ENCODE measurements around the gene DACT1. TPM values are rescaled to one million over a fixed set of nuclear protein-coding genes. Genes with fewer than 3 reads are reported as not detected.

Gene DACT1
- total RNA-seq, 1 experiment from 2014 or later: 1.7 TPM

GRCh38 chr14:58641509-58641908 is 3.7 kb downstream of the DACT1 start:
- no peak for DNase-seq (ENCODE audit: low read depth in 1 of 2, low spot score in 2 of 2)
- Histone ChIP-seq H3K4me1 (replicated peaks) (peaks cover 28% of the 10 kb centered on the region), H3K27ac (no peak overlapping the region), H3K4me3 (no peak overlapping the region), H3K27me3 (replicated peaks) (no peaks in the 10 kb centered on the region), H3K36me3 (peaks cover 4% of the 10 kb centered on the region; the same call in 1 of the 2 replicates), H3K9me3 (replicated peaks) (no peaks in the 10 kb centered on the region)

DNA sequence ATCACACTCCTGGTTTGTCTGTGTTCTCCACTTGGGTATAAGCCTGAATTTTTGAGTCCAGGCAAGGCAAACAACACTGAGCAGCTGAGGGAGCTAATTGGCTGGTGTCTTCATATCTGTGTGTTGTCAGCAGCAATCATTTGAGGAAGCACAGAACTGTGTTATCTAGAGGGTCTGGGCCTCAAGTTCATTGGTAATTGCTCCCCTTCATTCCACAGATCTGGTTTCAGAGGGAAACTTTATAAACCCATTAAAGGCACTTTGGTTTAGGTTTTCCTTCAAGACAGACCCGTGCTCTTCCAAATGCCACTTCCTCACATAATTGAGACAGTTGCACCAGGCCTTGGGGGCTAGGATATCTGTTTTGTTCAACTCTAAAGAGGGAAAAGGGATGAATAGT is 5.6 kb downstream of the DACT1 start:
- H3K36me3 ChIP-seq: peaks cover 4% of the 10 kb centered on the region; the same call in 1 of the 2 replicates
- no peak overlapping the region for H3K4me3 ChIP-seq
- no peaks in the 10 kb centered on the region for H3K27me3 ChIP-seq (replicated peaks)
- H3K27ac ChIP-seq: no peak overlapping the region
- DNase-seq (ENCODE audit: low read depth in 1 of 2, low spot score in 2 of 2): no peak
- peaks cover 18% of the 10 kb centered on the region for H3K4me1 ChIP-seq (replicated peaks)
- no peaks in the 10 kb centered on the region for H3K9me3 ChIP-seq (replicated peaks)

DNA sequence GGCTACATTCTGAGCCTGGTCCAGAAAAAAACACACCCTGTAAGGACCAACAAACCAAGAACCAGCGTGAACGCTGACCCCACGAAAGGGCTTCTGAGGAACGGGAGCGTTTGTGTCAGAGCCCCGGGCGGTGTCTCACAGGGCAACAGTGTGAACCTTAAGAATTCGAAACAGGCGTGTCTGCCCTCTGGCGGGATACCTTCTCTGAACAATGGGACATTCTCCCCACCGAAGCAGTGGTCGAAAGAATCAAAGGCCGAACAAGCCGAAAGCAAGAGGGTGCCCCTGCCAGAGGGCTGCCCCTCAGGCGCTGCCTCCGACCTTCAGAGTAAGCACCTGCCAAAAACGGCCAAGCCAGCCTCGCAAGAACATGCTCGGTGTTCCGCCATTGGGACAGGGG is 7.9 kb downstream of the DACT1 start:
- Histone ChIP-seq H3K9me3 (replicated peaks) (no peaks in the 10 kb centered on the region), H3K27me3 (replicated peaks) (no peaks in the 10 kb centered on the region), H3K4me1 (replicated peaks) (no peaks in the 10 kb centered on the region), H3K4me3 (no peak overlapping the region), H3K27ac (no peak overlapping the region), H3K36me3 (peaks cover 4% of the 10 kb centered on the region; the same call in 1 of the 2 replicates)
- no peak for DNase-seq (ENCODE audit: low read depth in 1 of 2, low spot score in 2 of 2)

GRCh38 chr14:58646479-58646878 is 8.7 kb downstream of the DACT1 start:
- Histone ChIP-seq H3K36me3 (peaks cover 4% of the 10 kb centered on the region; the same call in 1 of the 2 replicates), H3K4me1 (replicated peaks) (no peaks in the 10 kb centered on the region), H3K4me3 (no peak overlapping the region), H3K27ac (no peak overlapping the region), H3K27me3 (replicated peaks) (no peaks in the 10 kb centered on the region), H3K9me3 (replicated peaks) (no peaks in the 10 kb centered on the region)
- no peak for DNase-seq (ENCODE audit: low read depth in 1 of 2, low spot score in 2 of 2)

DNA sequence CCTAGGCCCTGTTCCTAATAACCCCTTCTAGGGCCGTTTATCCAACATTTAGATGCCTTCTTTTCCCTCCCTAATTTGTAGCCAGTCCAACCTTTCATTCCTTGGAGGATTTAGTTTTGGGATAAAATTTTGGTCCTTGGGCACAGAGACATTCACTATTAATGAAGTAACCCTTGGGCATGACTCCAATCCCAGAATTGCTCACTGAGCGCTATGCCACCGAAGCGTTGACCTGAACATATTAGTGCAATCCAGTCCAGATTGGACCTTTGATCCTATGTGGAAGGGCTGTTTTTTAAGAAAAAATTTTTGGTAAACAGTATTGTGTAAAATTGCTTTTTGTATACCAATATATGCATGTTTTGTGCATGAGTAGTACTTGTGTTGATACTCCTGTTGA is 10.0 kb downstream of the DACT1 start:
- Histone ChIP-seq H3K27me3 (replicated peaks) (no peaks in the 10 kb centered on the region), H3K27ac (no peak overlapping the region), H3K9me3 (replicated peaks) (no peaks in the 10 kb centered on the region), H3K36me3 (no peaks in the 10 kb centered on the region; the same call in 1 of the 2 replicates), H3K4me3 (no peak overlapping the region), H3K4me1 (replicated peaks) (no peaks in the 10 kb centered on the region)
- no peak for DNase-seq (ENCODE audit: low read depth in 1 of 2, low spot score in 2 of 2)

- H3K27ac ChIP-seq: no peak overlapping the region
- no peaks in the 10 kb centered on the region for H3K36me3 ChIP-seq
- no peak overlapping the region for H3K4me3 ChIP-seq
- no peaks in the 10 kb centered on the region for H3K27me3 ChIP-seq (replicated peaks)
- no peaks in the 10 kb centered on the region for H3K9me3 ChIP-seq (replicated peaks)
- H3K4me1 ChIP-seq (replicated peaks): no peaks in the 10 kb centered on the region
- DNase-seq (ENCODE audit: low read depth in 1 of 2, low spot score in 2 of 2): no peak
Observed at GRCh38 chr14:58650857-58651256, 13.1 kb downstream of the DACT1 start.

DNA sequence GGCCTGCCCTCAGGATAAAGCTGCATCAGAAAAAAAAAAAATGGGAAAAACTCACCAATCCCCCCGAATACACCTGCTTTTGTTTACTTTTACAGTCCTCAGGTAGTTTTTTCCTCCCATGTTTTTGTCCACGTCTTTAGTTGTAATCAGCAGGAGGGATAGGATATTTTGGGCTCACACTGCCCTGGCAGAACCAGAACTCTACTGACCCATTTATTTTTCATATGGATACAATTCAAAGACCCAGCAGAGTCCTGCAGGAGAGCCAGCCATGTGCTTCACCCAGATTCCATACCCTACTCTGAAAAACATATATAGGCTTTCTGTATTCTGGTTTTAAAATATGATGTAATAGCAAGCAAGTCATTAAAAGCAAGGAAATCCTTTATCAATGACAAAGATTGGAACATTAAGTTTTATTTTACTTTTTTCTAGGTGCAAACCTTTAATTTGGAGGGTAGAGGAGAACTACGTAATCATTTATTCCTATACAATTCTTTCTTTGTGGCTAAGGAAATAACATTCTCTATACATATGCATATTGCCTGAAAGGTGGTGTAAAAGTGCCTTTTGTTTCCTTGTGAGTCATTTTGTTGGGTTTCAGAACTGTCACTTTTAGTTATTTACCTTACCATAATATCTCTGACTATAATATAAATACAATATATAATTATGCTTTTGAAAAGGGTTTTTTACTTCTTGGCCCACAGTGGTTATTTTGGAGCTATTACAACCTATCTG is 19.1 kb downstream of the DACT1 start:
- H3K36me3 ChIP-seq: no peaks in the 10 kb centered on the region
- no peak for DNase-seq (ENCODE audit: low read depth in 1 of 2, low spot score in 2 of 2)
- no peaks in the 10 kb centered on the region for H3K4me1 ChIP-seq (replicated peaks)
- no peaks in the 10 kb centered on the region for H3K27me3 ChIP-seq (replicated peaks)
- no peak overlapping the region for H3K27ac ChIP-seq
- no peak overlapping the region for H3K4me3 ChIP-seq
- H3K9me3 ChIP-seq (replicated peaks): no peaks in the 10 kb centered on the region

DNA sequence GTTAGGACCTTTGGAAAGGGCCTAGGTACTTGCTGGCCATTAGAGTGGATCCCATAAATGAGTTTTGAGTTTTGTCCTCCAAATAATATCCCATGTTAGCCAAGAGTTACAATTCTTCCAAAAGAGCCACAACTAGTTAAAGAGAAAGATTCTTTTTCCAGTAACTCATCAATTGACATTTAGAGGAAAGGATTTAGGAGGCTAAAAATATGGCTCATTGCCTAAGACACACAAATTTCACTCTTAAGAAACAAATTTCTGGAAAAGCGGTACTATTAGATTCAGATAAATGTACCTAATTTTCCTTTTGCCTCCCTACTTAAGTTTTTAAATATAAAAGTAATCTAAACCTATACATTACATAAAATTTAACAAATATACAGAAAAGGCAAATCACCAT is 21.3 kb downstream of the DACT1 start:
- no peaks in the 10 kb centered on the region for H3K27me3 ChIP-seq (replicated peaks)
- no peak overlapping the region for H3K27ac ChIP-seq
- H3K4me1 ChIP-seq (replicated peaks): 0 out of 2 replicates have a peak, but pooled peaks cover 5% of the 10 kb centered on the region
- no peaks in the 10 kb centered on the region for H3K9me3 ChIP-seq (replicated peaks)
- DNase-seq (ENCODE audit: low read depth in 1 of 2, low spot score in 2 of 2): no peak
- H3K4me3 ChIP-seq: no peak overlapping the region
- H3K36me3 ChIP-seq: no peaks in the 10 kb centered on the region

GRCh38 chr14:58659846-58660245 is 22.1 kb downstream of the DACT1 start:
- Histone ChIP-seq H3K27ac (no peak overlapping the region), H3K9me3 (replicated peaks) (no peaks in the 10 kb centered on the region)

DNA sequence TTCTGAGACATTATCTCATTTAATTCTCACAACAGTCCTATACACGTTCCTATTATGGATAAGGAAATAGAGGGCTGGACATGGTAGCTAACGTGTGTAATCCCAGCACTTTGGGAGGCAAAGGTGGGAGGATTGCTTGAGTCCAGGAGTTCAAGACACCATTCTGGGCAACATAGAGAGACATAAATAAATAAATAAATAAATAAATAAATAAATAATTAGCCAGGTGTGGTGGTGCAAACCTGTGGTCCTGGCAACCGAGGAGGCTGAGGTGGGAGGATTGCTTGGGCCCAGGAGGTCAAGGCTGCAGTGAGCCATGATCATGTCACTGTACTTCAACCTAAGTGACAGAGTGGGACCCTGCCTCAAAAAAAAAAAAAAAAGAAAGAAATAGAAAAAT is 22.6 kb downstream of the DACT1 start:
- Histone ChIP-seq H3K4me1 (replicated peaks) (0 out of 2 replicates have a peak, but pooled peaks cover 5% of the 10 kb centered on the region), H3K27ac (no peak overlapping the region), H3K27me3 (replicated peaks) (no peaks in the 10 kb centered on the region), H3K4me3 (no peak overlapping the region), H3K9me3 (replicated peaks) (no peaks in the 10 kb centered on the region), H3K36me3 (no peaks in the 10 kb centered on the region)
- DNase-seq (ENCODE audit: low read depth in 1 of 2, low spot score in 2 of 2): no peak

More at GRCh38 chr14:58659846-58660245, 22.1 kb downstream of the DACT1 start:
- Histone ChIP-seq H3K36me3 (no peaks in the 10 kb centered on the region), H3K4me3 (no peak overlapping the region), H3K4me1 (replicated peaks) (0 out of 2 replicates have a peak, but pooled peaks cover 5% of the 10 kb centered on the region), H3K27me3 (replicated peaks) (no peaks in the 10 kb centered on the region)
- no peak for DNase-seq (ENCODE audit: low read depth in 1 of 2, low spot score in 2 of 2)

DNA sequence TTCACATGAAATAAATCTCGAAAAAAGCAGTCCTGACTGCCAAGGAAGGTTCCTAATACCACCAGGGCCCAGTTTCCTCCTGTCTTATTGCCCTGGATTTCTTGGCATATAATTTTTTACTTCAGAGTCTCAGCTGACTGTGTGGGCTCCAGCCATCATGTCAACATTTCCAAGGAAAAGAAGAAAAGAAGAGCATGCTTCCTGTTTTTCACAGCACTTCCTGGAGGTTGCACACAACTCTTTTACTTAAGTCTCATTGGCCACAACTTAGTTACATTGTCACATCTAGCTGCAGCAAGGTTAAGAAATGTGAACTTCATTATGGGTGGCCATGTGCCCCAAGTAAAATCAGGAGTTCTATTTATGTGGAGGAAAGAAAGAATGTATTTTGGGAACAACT is 24.3 kb downstream of the DACT1 start:
- Histone ChIP-seq H3K9me3 (replicated peaks) (no peaks in the 10 kb centered on the region), H3K4me3 (no peak overlapping the region), H3K4me1 (replicated peaks) (0 out of 2 replicates have a peak, but pooled peaks cover 5% of the 10 kb centered on the region), H3K36me3 (no peaks in the 10 kb centered on the region), H3K27ac (no peak overlapping the region), H3K27me3 (replicated peaks) (no peaks in the 10 kb centered on the region)
- DNase-seq (ENCODE audit: low read depth in 1 of 2, low spot score in 2 of 2): peak in 1 of 2 experiments; percentile 3

DNA sequence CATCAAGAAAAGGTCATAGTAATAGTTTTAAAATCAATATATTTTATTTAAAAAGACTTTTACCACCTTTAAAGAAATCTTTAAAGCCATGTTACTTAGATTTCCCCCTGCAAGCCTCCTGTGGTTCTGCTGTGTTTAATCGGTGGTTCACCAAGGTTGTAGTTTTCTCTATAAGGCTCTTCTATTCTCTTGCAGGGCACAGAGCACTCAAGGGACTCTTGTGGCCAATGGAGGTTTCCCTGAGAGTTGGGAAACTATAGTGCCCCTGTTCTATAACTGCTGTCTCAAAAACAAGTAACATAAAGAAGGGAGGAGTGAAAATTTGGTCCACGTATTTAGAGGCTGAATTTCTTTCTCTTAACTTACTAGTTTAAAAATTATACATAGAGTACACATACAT is 25.0 kb downstream of the DACT1 start:
- H3K27ac ChIP-seq: no peak overlapping the region
- no peak overlapping the region for H3K4me3 ChIP-seq
- 0 out of 2 replicates have a peak, but pooled peaks cover 5% of the 10 kb centered on the region for H3K4me1 ChIP-seq (replicated peaks)
- H3K27me3 ChIP-seq (replicated peaks): no peaks in the 10 kb centered on the region
- H3K9me3 ChIP-seq (replicated peaks): no peaks in the 10 kb centered on the region
- H3K36me3 ChIP-seq: no peaks in the 10 kb centered on the region
- DNase-seq (ENCODE audit: low read depth in 1 of 2, low spot score in 2 of 2): no peak

DNA sequence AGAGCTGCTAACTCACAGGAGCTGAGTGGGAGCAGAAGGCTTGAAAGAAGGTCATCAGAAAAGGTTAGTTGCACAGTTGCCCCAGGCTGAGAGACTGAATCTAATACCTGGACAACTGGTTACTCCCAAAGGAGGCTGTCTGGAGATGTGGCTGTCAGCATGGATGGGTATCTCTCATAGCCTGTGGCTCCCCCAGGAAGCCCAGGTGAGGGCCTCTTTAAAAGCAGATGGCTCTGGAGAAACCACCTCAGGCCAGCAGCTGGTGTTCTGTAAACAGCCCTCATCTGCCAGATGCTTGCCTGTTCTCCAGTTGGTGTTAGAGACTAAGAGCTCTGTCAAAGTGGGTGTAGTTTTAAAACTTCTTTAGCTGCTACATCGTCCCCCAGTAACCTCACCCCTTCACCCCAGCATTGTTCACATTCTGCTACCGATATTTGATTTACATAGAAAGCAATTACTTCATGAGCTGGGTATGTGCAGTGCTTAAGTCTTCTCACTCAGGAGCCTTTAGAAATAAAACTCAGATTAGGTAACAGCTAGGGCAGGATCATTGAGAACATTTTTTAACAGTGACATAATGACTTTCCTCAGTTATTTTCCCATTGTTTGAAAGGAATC is 25.8 kb downstream of the DACT1 start:
- no peak overlapping the region for H3K4me3 ChIP-seq
- no peaks in the 10 kb centered on the region for H3K27me3 ChIP-seq (replicated peaks)
- H3K36me3 ChIP-seq: no peaks in the 10 kb centered on the region
- H3K27ac ChIP-seq: no peak overlapping the region
- H3K4me1 ChIP-seq (replicated peaks): 0 out of 2 replicates have a peak, but pooled peaks cover 5% of the 10 kb centered on the region
- DNase-seq (ENCODE audit: low read depth in 1 of 2, low spot score in 2 of 2): peak in 1 of 2 experiments; percentile 48
- no peaks in the 10 kb centered on the region for H3K9me3 ChIP-seq (replicated peaks)

- H3K27me3 ChIP-seq (replicated peaks): 0 out of 2 replicates have a peak, but pooled peaks cover 4% of the 10 kb centered on the region
- no peaks in the 10 kb centered on the region for H3K36me3 ChIP-seq
- DNase-seq (ENCODE audit: low read depth in 1 of 2, low spot score in 2 of 2): no peak
- H3K9me3 ChIP-seq (replicated peaks): no peaks in the 10 kb centered on the region
- 0 out of 2 replicates have a peak, but pooled peaks cover 5% of the 10 kb centered on the region for H3K4me1 ChIP-seq (replicated peaks)
- H3K27ac ChIP-seq: no peak overlapping the region
- H3K4me3 ChIP-seq: no peak overlapping the region
Observed at GRCh38 chr14:58665773-58666500, 28.2 kb downstream of the DACT1 start.

All from SJSA1 (cell line).